K562 (cell line): Measurements from ENCODE around the gene AGPAT1. TPM values are rescaled to one million over a fixed set of nuclear protein-coding genes. Genes with fewer than 3 reads are reported as not detected.

Experiments
- BRD4 ChIP-seq: fragments of 200-600 bp; sonication (generic); IDR thresholded peaks from 2 replicates; pipeline ENCODE4 v1.6.1; 2017; ENCODE audit warnings: inconsistent platforms
- CXXC5 ChIP-seq: fragments of 250-450 bp; sonication (Bioruptor Pico); IDR thresholded peaks from 2 replicates; pipeline ENCODE4 v1.8.0; 2022; ENCODE audit warnings: inconsistent platforms, mild to moderate bottlenecking, moderate library complexity
- ETV6 ChIP-seq, 3 experiments: fragments of 150-350 bp in 1 of 3; sonication (generic) in 1 of 3; formaldehyde crosslinking in 1 of 3; IDR thresholded peaks; 2 replicates each; pipeline versions ENCODE4 v1.6.1 to v1.8.0; 2014 to 2022; ENCODE audit warnings: borderline replicate concordance in 2 of 3, low read depth in 2 of 3, antibody characterized with exemption in 1 of 3, low read length in 1 of 3, mild to moderate bottlenecking in 1 of 3, missing genetic modification reagents in 1 of 3
- FIP1L1 ChIP-seq: fragments of 200-400 bp; formaldehyde crosslinking; IDR thresholded peaks from 2 replicates; pipeline ENCODE4 v1.6.1; 2018; ENCODE audit warnings: mild to moderate bottlenecking, low read depth, low read length; ENCODE audit not compliant: poor library complexity, severe bottlenecking
- HIVEP1 ChIP-seq: fragments of 250-450 bp; sonication (Bioruptor Pico); IDR thresholded peaks from 2 replicates; pipeline ENCODE4 v1.4.0; 2020; ENCODE audit warnings: mild to moderate bottlenecking
- HNRNPLL ChIP-seq: fragments of 200-400 bp; formaldehyde crosslinking; IDR thresholded peaks from 2 replicates; pipeline ENCODE4 v1.6.1; 2017; ENCODE audit warnings: low read length, low read depth, mild to moderate bottlenecking; ENCODE audit not compliant: poor library complexity, severe bottlenecking
- KAT2B ChIP-seq: IDR thresholded peaks from one replicate; pipeline ENCODE4 v1.6.1; 2012; ENCODE audit warnings: low read depth, mild to moderate bottlenecking, control low read depth, inconsistent platforms, low read length, moderate library complexity
- KDM1A ChIP-seq, 2 experiments: fragments of 450-650 bp; IDR thresholded peaks; 2 replicates each; pipeline ENCODE4 v1.6.1; 2016; ENCODE audit warnings: mild to moderate bottlenecking in 2 of 2
- L3MBTL2 ChIP-seq: fragments of 450-650 bp; IDR thresholded peaks from 2 replicates; pipeline ENCODE4 v1.6.1; 2016; ENCODE audit warnings: mild to moderate bottlenecking, moderate library complexity
- MAFF ChIP-seq: IDR thresholded peaks from 2 replicates; pipeline ENCODE4 v1.6.1; 2012; ENCODE audit warnings: low read length, improper control_type of control experiment
- NFE2 ChIP-seq: IDR thresholded peaks from 2 replicates; pipeline ENCODE4 v1.6.1; 2014; ENCODE audit warnings: antibody characterized with exemption, low read depth
- SNRNP70 ChIP-seq: fragments of 200-400 bp; formaldehyde crosslinking; optimal IDR thresholded peaks from 2 replicates; pipeline ENCODE3; 2017; ENCODE audit warnings: low read depth, low read length
- SUPT5H ChIP-seq: fragments of 450-650 bp; IDR thresholded peaks from 2 replicates; pipeline ENCODE4 v1.6.1; 2016
- TEAD1 ChIP-seq, 2 experiments: fragments of 450-650 bp in 1 of 2; sonication (generic) in 1 of 2; formaldehyde crosslinking; IDR thresholded peaks; 2 replicates each; pipeline versions ENCODE4 v1.4.0 to v1.8.0; 2020 to 2022; ENCODE audit warnings: mild to moderate bottlenecking in 2 of 2, missing genetic modification reagents in 1 of 2
- ZNF316 ChIP-seq: fragments of 450-650 bp; IDR thresholded peaks from 2 replicates; pipeline ENCODE4 v1.6.1; 2016
- ZNF644 ChIP-seq: fragments of 200-800 bp; sonication (Bioruptor generic); IDR thresholded peaks from 2 replicates; pipeline ENCODE4 v1.6.1; 2016; ENCODE audit warnings: low read depth, missing genetic modification characterization, missing compliant biosample characterization
- polyA plus RNA-seq, 8 experiments: library from polyadenylated mRNA; depleted of rRNA in 4 of 8; stranded (reverse) in 5 of 8; unstranded in 3 of 8; fragments of >200 nt; fragmentation: Nextera tagmentation in 2 of 8; fragmentation: Illumina TruSeq in 1 of 8; extraction: Ambion mirVana in 2 of 8; extraction: Trizol in 1 of 8; gene quantifications; 2 replicates each; pipeline versions ENCODE4 v1.2.1 to v1.2.3, GENCODE V29; 2011 to 2014; ENCODE audit warnings: inconsistent platforms in 1 of 8, missing spikeins in 1 of 8
- total RNA-seq, 7 experiments: library from RNA; depleted of rRNA in 6 of 7; stranded (reverse); fragments of >200 nt in 6 of 7; fragmentation: Illumina TruSeq in 2 of 7; extraction: Trizol in 2 of 7; gene quantifications; 2 replicates each; pipeline versions ENCODE4 v1.2.1 to v1.2.3, GENCODE V29; 2011 to 2021; ENCODE audit warnings: low replicate concordance in 1 of 7
- TF ChIP-seq, protein P1 (sequence below), 2 experiments: fragments of 450-650 bp in 1 of 2; sonication (generic) in 1 of 2; formaldehyde crosslinking in 1 of 2; IDR thresholded peaks in 1 of 2; conservative IDR thresholded peaks in 1 of 2; 2 replicates each; pipeline versions ENCODE4 v1.6.1 to v1.8.1; 2016 to 2023; ENCODE audit warnings: mild to moderate bottlenecking in 2 of 2, moderate library complexity in 2 of 2, inconsistent platforms in 1 of 2, missing genetic modification reagents in 1 of 2
- TF ChIP-seq, protein P2 (sequence below): fragments of 450-650 bp; conservative IDR thresholded peaks from 2 replicates; pipeline ENCODE4 v1.6.1; 2016; ENCODE audit warnings: missing genetic modification characterization, low read depth, mild to moderate bottlenecking, control low read depth, missing compliant biosample characterization
- TF ChIP-seq, protein P3 (sequence below): sonication (generic); formaldehyde crosslinking; IDR thresholded peaks from 2 replicates; pipeline ENCODE4 v1.8.0; 2022; ENCODE audit warnings: mild to moderate bottlenecking, missing genetic modification reagents
- TF ChIP-seq, protein P4 (sequence below), 3 experiments: fragments of 200-800 bp in 1 of 3; fragments of 250-450 bp in 1 of 3; fragments of 450-650 bp in 1 of 3; sonication (Bioruptor Pico) in 1 of 3; sonication (Bioruptor generic) in 1 of 3; formaldehyde crosslinking in 1 of 3; IDR thresholded peaks; 2 replicates each; pipeline versions ENCODE4 v1.6.1 to v1.8.0; 2016 to 2022; ENCODE audit warnings: mild to moderate bottlenecking in 2 of 3, missing genetic modification characterization in 2 of 3, missing compliant biosample characterization in 1 of 3, moderate library complexity in 1 of 3

Gene AGPAT1
- total and polyA plus RNA-seq, 9 of the 15 experiments (the other 6 are each of a cell fraction or from before 2014, with no cell fraction given): 37.9 to 176 (median 69.4) TPM

DNA sequence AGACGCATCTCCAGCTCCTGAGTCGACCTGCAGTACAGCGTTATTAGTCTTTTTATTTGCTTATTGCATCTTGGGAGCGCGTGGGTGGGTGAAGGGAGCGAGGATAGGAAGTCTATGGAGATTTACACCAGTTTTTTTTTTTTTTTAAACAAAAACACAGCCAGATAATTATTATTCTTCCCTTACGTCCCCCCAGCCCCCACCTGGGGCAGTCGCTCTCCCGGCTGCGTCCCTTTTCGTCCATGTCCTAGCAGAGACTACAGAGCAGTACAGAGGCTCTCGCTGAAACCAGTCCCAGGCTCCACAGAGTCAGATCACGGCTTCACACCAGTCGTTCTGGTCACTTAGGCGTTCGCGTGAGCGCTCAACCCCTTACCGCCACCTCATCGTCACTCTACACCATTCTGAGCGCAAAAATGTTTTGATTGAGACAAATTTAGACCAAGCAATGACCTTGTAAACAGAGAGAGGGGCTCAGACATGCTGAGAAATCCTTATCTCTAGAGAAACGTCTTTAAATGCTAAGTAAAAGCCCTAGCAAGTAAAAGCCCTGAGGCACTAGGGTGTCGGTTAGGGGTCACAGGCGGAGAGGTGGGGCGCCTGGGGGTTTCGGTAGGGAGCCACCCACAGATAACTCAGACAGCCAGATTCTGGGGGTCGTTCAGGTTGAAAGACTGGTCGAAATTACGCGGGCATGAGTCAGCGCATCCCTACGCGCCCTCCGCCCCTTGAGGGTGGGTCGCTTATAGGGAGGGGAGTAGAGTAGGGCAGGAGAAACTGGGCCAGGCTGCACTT, 22.9 kb downstream of the AGPAT1 start (continued):
- TF ChIP-seq, protein P1, sequence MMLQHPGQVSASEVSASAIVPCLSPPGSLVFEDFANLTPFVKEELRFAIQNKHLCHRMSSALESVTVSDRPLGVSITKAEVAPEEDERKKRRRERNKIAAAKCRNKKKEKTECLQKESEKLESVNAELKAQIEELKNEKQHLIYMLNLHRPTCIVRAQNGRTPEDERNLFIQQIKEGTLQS (IDR thresholded peaks at IDR 0.05): peak; percentile 55
- TF ChIP-seq, protein P1 (CRISPR knock-in tag; conservative IDR thresholded peaks at IDR 0.05): no peak
- 0 out of 4 replicates have a peak, but pooled peaks of 1 of the 2 experiments have one; percentile 0 for TF ChIP-seq TEAD1 (CRISPR knock-in tag; IDR thresholded peaks at IDR 0.05)
- TF ChIP-seq ZNF644 (tag): 0 out of 2 replicates have a peak, but pooled peaks have one; percentile 67
- TF ChIP-seq ZNF316: peak; percentile 78
- TF ChIP-seq CXXC5 (CRISPR knock-in tag): no peak; the same call in 1 of the 2 replicates
- TF ChIP-seq SNRNP70: no peak
- TF ChIP-seq, protein P2, sequence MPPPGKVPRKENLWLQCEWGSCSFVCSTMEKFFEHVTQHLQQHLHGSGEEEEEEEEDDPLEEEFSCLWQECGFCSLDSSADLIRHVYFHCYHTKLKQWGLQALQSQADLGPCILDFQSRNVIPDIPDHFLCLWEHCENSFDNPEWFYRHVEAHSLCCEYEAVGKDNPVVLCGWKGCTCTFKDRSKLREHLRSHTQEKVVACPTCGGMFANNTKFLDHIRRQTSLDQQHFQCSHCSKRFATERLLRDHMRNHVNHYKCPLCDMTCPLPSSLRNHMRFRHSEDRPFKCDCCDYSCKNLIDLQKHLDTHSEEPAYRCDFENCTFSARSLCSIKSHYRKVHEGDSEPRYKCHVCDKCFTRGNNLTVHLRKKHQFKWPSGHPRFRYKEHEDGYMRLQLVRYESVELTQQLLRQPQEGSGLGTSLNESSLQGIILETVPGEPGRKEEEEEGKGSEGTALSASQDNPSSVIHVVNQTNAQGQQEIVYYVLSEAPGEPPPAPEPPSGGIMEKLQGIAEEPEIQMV: no peak
- no peak for TF ChIP-seq HIVEP1 (CRISPR knock-in tag)
- TF ChIP-seq KDM1A (IDR thresholded peaks at IDR 0.05): peak; percentile 21; a peak in 1 of 4 replicates
- peak; percentile 80 for TF ChIP-seq NFE2
- no peak; a peak in 1 of 4 replicates for TF ChIP-seq ETV6 (IDR thresholded peaks at IDR 0.05; ENCODE audit: borderline replicate concordance in 1 of 2, low read depth in 2 of 2, low read length in 1 of 2)
- no peak for TF ChIP-seq ETV6 (CRISPR knock-in tag; IDR thresholded peaks at IDR 0.05; ENCODE audit: borderline replicate concordance)
- TF ChIP-seq, protein P3, sequence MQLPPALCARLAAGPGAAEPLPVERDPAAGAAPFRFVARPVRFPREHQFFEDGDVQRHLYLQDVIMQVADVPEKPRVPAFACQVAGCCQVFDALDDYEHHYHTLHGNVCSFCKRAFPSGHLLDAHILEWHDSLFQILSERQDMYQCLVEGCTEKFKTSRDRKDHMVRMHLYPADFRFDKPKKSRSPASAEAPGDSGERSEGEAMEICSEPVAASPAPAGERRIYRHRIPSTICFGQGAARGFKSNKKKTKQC: 0 out of 2 replicates have a peak, but pooled peaks have one; percentile 15
- TF ChIP-seq MAFF: no peak
- TF ChIP-seq SUPT5H: no peak
- TF ChIP-seq, protein P4, sequence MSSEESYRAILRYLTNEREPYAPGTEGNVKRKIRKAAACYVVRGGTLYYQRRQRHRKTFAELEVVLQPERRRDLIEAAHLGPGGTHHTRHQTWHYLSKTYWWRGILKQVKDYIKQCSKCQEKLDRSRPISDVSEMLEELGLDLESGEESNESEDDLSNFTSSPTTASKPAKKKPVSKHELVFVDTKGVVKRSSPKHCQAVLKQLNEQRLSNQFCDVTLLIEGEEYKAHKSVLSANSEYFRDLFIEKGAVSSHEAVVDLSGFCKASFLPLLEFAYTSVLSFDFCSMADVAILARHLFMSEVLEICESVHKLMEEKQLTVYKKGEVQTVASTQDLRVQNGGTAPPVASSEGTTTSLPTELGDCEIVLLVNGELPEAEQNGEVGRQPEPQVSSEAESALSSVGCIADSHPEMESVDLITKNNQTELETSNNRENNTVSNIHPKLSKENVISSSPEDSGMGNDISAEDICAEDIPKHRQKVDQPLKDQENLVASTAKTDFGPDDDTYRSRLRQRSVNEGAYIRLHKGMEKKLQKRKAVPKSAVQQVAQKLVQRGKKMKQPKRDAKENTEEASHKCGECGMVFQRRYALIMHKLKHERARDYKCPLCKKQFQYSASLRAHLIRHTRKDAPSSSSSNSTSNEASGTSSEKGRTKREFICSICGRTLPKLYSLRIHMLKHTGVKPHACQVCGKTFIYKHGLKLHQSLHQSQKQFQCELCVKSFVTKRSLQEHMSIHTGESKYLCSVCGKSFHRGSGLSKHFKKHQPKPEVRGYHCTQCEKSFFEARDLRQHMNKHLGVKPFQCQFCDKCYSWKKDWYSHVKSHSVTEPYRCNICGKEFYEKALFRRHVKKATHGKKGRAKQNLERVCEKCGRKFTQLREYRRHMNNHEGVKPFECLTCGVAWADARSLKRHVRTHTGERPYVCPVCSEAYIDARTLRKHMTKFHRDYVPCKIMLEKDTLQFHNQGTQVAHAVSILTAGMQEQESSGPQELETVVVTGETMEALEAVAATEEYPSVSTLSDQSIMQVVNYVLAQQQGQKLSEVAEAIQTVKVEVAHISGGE (CRISPR knock-in tag; IDR thresholded peaks at IDR 0.05): no peak
- TF ChIP-seq BRD4: 0 out of 2 replicates have a peak, but pooled peaks have one; percentile 35
- peak; percentile 55 for TF ChIP-seq L3MBTL2
- TF ChIP-seq KAT2B: no peak
- TF ChIP-seq HNRNPLL: peak; percentile 8
- no peak for TF ChIP-seq FIP1L1
